HCT116 (cell line): ENCODE measurements around the gene RNU1-2. TPM values are rescaled to one million over a fixed set of nuclear protein-coding genes. Genes with fewer than 3 reads are reported as not detected.
"Not testable (repeated sequence)": the region's sequence is repeated elsewhere in the genome, so short reads cannot be mapped to it uniquely, and the experiment has no call there.

Experiments used
- ATAC-seq: fragments of 200-7000 bp; cut with Tn5 transposase; 2 replicates; pipeline ENCODE4 v1.9.1; 2020; ENCODE audit warnings: mild to moderate bottlenecking, moderate library complexity
- BruUV-seq: library from RNA; stranded (reverse); fragments of 400-500 nt; replicated peaks from 2 replicates; lab custom pipeline; 2021; lab: Mats Ljungman, UMichigan
- CTCF ChIA-PET: fragments of 300-600 bp; sonication (Branson Sonifier 250); formaldehyde crosslinking; loops from one replicate; lab custom pipeline; 2021; ENCODE audit warnings: antibody characterized with exemption; lab: Charles Lee
- POLR2A ChIA-PET: fragments of 300-600, 350-600 bp; sonication (Branson Sonifier 250); formaldehyde crosslinking; loops from one replicate; lab custom pipeline; 2021; ENCODE audit warnings: antibody characterized with exemption; lab: Charles Lee
- RAD21 ChIA-PET, 2 experiments: fragments of 300-600 bp; sonication (Branson Sonifier 250); formaldehyde crosslinking; loops; one replicate each; lab custom pipeline; 2023; ENCODE audit warnings: low total read pairs in 2 of 2; ENCODE audit not compliant: uncharacterized antibody in 2 of 2, unreplicated experiment in 2 of 2, low non-redundant PET in 1 of 2; lab: Charles Lee
- DNase-seq: peaks from one replicate; pipeline ENCODE4 v3.0.0-alpha.2; 2010; ENCODE audit warnings: low read depth, low spot score
- H2AFZ ChIP-seq: fragments of 200-600 bp; shearing (Covaris generic), sonication (generic); 2 replicates; pipeline ENCODE4 v1.6.1; 2017; ENCODE audit warnings: low read depth, mixed run types, mixed read lengths, antibody characterized with exemption, low read length; ENCODE audit not compliant: poor library complexity, severe bottlenecking
- H3K27ac ChIP-seq: 2 replicates; pipeline ENCODE4 v1.5.1; 2012; ENCODE audit warnings: low read depth, low read length
- H3K27me3 ChIP-seq: fragments of 200-600 bp; sonication (generic); 2 replicates; pipeline ENCODE4 v1.6.1; 2016; ENCODE audit warnings: mixed run types, low read length, mixed read lengths; ENCODE audit not compliant: insufficient read depth
- H3K36me3 ChIP-seq, 2 experiments: fragments of 200-500 bp in 1 of 2; fragments of 200-600 bp in 1 of 2; sonication (Bioruptor generic) in 1 of 2; sonication (generic) in 1 of 2; 2 replicates each; pipeline versions ENCODE4 v1.5.1 to v1.6.1; 2014 to 2016; ENCODE audit warnings: low read length in 2 of 2, inconsistent platforms in 1 of 2, mixed read lengths in 1 of 2, mixed run types in 1 of 2; ENCODE audit not compliant: insufficient read depth in 2 of 2, control insufficient read depth in 1 of 2
- H3K4me1 ChIP-seq, 2 experiments: fragments of 200-600 bp in 1 of 2; sonication (generic) in 1 of 2; 2 replicates each; pipeline versions ENCODE4 v1.5.1 to v1.6.1; 2012 to 2017; ENCODE audit warnings: low read length in 2 of 2, inconsistent platforms in 1 of 2, mild to moderate bottlenecking in 1 of 2, mixed read lengths in 1 of 2, mixed run types in 1 of 2, moderate library complexity in 1 of 2; ENCODE audit not compliant: insufficient read depth in 2 of 2, control insufficient read depth in 1 of 2
- H3K4me2 ChIP-seq: fragments of 200-600 bp; sonication (generic); 2 replicates; pipeline ENCODE4 v1.6.1; 2017; ENCODE audit warnings: mixed run types, low read length, mixed read lengths
- H3K4me3 ChIP-seq, 2 experiments: fragments of 200-600 bp in 1 of 2; sonication (generic) in 1 of 2; replicated peaks in 1 of 2; 2 replicates each; pipeline ENCODE4 v1.5.1; 2011 to 2016; ENCODE audit warnings: low read length in 2 of 2, control low read depth in 1 of 2, low read depth in 1 of 2, mild to moderate bottlenecking in 1 of 2, mixed read lengths in 1 of 2, mixed run types in 1 of 2
- H3K79me2 ChIP-seq: fragments of 200-600 bp; sonication (generic); 2 replicates; pipeline ENCODE4 v1.6.1; 2017; ENCODE audit warnings: mild to moderate bottlenecking, mixed run types, low read length, moderate library complexity, mixed read lengths; ENCODE audit not compliant: insufficient read depth
- H3K9ac ChIP-seq: fragments of 200-600 bp; sonication (generic); 2 replicates; pipeline ENCODE4 v1.6.1; 2016; ENCODE audit warnings: low read length, mixed read lengths
- H3K9me2 ChIP-seq: fragments of 200-600 bp; sonication (generic), shearing (Covaris generic); 2 replicates; pipeline ENCODE4 v1.6.1; 2017; ENCODE audit warnings: mixed run types, mild to moderate bottlenecking, moderate library complexity; ENCODE audit not compliant: insufficient read depth
- H3K9me3 ChIP-seq, 2 experiments: fragments of 200-500 bp in 1 of 2; fragments of 200-600 bp in 1 of 2; sonication (Bioruptor generic) in 1 of 2; sonication (generic) in 1 of 2; 2 replicates each; pipeline ENCODE4 v1.6.1; 2014 to 2017; ENCODE audit warnings: low read length in 2 of 2, mixed read lengths in 2 of 2, inconsistent platforms in 1 of 2, low read depth in 1 of 2, mild to moderate bottlenecking in 1 of 2, mixed run types in 1 of 2, moderate library complexity in 1 of 2; ENCODE audit not compliant: control insufficient read depth in 1 of 2, insufficient read depth in 1 of 2
- H4K20me1 ChIP-seq: fragments of 200-600 bp; sonication (generic), shearing (Covaris generic); 2 replicates; pipeline ENCODE4 v1.6.1; 2017; ENCODE audit warnings: mixed run types, mild to moderate bottlenecking, moderate library complexity; ENCODE audit not compliant: insufficient read depth
- ATF3 ChIP-seq: IDR thresholded peaks from 2 replicates; pipeline ENCODE4 v1.6.1; 2012
- CTCF ChIP-seq, 3 experiments: fragments of 200-600 bp in 1 of 3; sonication (generic) in 1 of 3; IDR thresholded peaks in 2 of 3; conservative IDR thresholded peaks in 1 of 3; 2 replicates each; pipeline ENCODE4 v1.5.1; 2012 to 2017; ENCODE audit warnings: low read depth in 2 of 3, low read length in 2 of 3, antibody characterized with exemption in 1 of 3, borderline replicate concordance in 1 of 3, control low read depth in 1 of 3, mild to moderate bottlenecking in 1 of 3, mixed read lengths in 1 of 3, mixed run types in 1 of 3, moderate library complexity in 1 of 3; ENCODE audit not compliant: insufficient read depth in 1 of 3
- MAX ChIP-seq: IDR thresholded peaks from 2 replicates; pipeline ENCODE4 v1.6.1; 2012
- intact Hi-C: fragments of 100-400 bp; cut with micrococcal nuclease; formaldehyde crosslinking; loops from 2 replicates; pipeline ENCODE4 v1.10.0; 2022
- total RNA-seq: library from RNA; stranded (reverse); gene quantifications from one replicate; pipeline ENCODE4 v1.2.1, GENCODE V29; 2021; ENCODE audit not compliant: unreplicated experiment

The RNU1-2 gene
- total RNA-seq, 1 experiment from 2014 or later = 1,685 TPM

- intact Hi-C loops, CTCF ChIA-PET, H3K79me2 ChIP-seq, H4K20me1 ChIP-seq, H3K27me3 ChIP-seq, H2AFZ ChIP-seq, H3K9me3 ChIP-seq, H3K9me2 ChIP-seq, RAD21 ChIA-PET, H3K36me3 ChIP-seq: not testable (repeated sequence)
- BruUV-seq = TSS peak; percentile 99
- peak; percentile 94 for TF ChIP-seq ATF3
- TF ChIP-seq MAX = peak; percentile 48
- TF ChIP-seq CTCF (IDR thresholded peaks at IDR 0.05 in 2 of 3, conservative IDR thresholded peaks at IDR 0.05 in 1 of 3; ENCODE audit: borderline replicate concordance in 1 of 3, insufficient read depth in 1 of 3, low read depth in 2 of 3, low read length in 2 of 3) = 0 out of 6 replicates have a peak, but pooled peaks of 1 of the 3 experiments have one; percentile 10
- POLR2A ChIA-PET = interaction anchor here (1.1 kb wide), 1 partner anchor 33 kb away, joined by 4 read pairs; no protein-coding TSS in a partner anchor
- ATAC-seq = peak; percentile 91
- 0 out of 2 replicates have a peak overlapping the region, but pooled peaks have one; percentile 5 for H3K9ac ChIP-seq
- H3K27ac ChIP-seq = peak overlapping the region; percentile 57
- peaks cover 0 to 13% of the 10 kb centered on the region in 2 experiments; a peak in 2 of 4 replicates for H3K4me1 ChIP-seq
- peak overlapping the region; percentile 15 to 22; a peak in 3 of 4 replicates for H3K4me3 ChIP-seq
- peak overlapping the region; percentile 58 for H3K4me2 ChIP-seq
- DNase-seq = peak; percentile 85
Measured at GRCh38 chr1:16872152-16873075, 23.4 kb upstream of the RNU1-2 start.
